Activated CD4-positive, alpha-beta T cell treated with anti-CD3 and anti-CD28 coated beads, Interleukin-2, Interleukin-6, amounts not matched to agents 100 ng/mL and 50 ng/mL, durations not matched to agents 16 hours and 8 hours (primary cell): Measurements from ENCODE around the gene ACP4.
A peak's percentile ranks its signal among the peaks of the same experiment; 100 is the strongest.
"Not testable (repeated sequence)": the region's sequence is repeated elsewhere in the genome, so short reads cannot be mapped to it uniquely, and the experiment has no call there.

Source experiments
- DNase-seq: peaks from one replicate; pipeline ENCODE4 v3.0.0-alpha.2; 2020

ACP4 gene

DNA sequence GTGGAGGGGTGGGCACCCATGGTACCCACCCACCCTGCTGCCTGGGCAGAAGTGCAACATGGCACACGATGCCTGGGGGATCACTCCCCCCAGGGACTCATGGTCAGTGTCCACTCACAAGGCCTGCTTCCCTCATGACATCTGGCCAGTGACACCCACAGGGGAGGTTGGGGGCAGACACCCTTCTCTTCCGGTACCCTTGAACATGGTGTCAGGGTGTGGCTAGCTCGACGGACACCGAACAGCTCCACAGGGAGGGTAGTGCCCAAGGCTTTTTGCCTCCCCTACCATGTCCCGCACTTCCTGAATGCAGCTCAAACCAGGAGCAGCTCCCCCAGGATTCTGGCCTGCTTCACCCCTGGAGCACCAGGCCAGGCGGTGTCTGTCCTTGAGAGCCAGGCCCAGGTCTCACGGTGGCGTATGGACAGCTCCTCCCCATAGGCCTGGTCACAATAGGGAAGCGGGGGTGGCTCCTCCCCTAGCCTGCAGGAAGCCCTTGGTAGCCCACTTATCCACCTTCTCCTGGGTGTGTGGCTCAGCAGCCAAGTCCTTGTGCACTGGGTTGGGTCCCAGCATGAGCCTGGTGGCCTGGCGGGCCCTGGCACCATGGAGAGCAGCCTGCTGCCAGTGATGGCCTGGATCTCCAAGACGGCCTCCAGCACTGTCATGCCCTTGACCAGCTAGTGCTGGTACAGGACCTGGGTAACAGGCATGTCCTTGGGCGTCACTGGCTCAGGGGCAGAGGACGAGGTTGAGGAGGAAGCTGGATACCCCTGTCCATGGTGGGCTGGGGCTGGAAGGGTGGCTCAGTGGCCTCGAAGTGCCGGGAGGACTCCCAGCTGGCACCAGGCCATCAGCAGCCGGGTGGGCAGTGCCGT is 7.8 kb downstream of the ACP4 start:
- DNase-seq: no peak

DNA sequence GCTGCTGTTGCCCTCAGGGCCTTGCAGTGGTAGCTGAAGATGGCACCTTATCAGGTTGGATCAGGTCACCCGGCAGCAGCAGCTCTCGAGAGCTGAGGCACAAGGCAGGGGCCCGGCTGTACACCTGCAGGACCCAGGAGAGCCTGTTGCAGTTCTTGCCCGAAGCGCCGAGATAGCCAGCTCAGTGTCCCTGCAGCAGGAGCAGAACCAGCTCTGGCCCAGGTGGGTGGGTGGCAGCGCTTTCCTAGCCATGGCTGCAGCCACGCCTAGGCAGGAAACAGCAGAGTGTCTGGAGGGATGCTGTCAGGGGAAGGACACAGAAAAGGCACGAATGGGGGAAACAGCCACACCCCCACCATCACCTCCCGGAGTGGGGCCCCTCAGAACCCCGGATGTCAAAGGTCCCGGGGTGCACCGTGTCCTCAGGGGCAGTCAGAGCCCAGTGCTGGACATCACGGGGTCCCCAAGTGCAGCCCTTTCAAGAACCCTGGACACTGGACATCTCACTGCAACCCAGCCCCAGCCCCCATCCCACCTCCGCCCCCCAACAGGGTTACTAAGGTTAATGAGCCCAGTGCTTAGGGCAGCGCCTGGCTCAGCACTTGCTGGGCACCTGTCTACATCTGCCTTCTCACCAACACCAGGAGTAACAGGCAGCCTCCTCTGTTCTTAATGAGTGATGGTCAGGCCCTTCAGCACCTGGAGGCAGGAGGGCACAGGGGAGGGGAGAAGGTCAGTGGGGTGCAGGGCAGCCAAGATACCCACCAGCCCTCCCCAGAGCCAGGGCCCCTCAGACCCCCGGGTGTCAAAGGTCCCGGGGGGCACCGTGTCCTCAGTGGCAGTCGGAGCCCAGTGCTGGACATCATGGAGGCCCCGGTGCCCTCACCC is 8.7 kb downstream of the ACP4 start:
- DNase-seq: no peak

DNA sequence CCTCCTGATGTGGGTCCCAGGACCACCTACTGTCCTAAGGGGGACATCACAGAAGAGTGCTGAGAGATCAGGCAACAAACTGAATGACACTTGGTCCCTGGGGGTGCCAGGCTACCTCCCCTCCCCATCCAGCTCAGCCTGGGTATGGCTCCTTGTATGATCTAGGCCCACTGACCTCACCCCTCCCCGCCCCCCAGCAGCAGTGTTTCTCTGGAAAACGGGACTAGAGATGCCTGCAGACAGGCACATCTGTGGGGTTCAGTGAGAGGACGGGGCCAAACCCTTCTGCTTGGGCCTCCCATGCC is 9.3 kb downstream of the ACP4 start:
- DNase-seq: no peak

DNA sequence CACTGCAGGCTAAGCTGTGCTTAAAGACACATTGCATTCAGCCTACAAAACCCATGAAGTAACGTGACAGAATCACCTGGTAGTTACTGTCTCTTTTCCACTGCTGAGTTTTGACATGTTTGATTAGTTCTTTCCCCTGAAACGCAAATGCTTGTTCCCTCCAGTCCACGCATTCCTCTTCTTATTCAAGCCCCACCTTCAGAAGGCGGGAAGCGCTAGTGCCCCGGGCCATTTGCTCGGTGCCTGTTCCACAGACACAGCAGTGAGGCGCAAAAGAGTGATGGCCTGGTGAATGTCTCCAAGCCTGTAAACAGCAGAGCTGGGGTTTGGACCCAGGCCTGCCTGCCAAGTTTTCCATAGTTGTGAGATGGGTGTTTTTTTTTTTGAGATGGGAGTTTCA is 10.9 kb downstream of the ACP4 start:
- DNase-seq: no peak

DNA sequence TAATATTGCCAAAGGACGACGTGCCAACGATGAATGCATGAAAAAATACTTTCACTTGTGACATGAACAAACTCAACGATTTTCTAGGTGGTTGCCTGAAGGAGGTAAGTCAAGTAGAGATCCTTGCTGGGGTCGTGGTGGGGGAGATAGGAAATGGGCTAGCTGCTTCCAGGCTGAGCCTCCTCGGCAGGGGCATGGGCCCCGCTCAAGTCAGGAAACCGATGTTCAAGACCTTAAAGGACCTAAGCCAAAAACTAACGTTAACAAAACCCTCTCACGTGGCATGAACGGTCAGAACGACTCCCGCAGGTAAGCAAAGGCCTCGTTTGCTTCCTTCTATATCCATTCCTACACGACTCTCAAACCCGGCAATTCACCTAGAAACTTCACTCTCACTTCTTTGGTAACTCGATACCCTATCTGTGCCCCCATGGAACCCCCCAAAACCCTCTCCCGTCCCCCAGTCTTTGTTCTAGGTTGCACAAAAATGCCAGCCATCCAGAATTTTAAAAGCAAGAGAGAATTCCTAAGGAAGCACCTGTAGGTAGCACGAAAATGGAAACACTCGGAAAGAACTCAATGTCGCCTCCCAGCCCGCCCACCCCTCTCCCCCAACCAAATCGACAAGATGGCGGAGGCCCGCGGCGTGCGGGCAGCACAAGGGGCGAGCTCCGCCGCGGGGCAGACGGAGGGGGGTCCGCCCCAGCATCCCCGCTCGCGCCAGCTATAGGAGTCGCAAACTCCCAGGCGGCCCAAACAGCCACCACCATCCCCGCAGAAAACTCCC is 13.6 kb downstream of the ACP4 start:
- no peak for DNase-seq

DNA sequence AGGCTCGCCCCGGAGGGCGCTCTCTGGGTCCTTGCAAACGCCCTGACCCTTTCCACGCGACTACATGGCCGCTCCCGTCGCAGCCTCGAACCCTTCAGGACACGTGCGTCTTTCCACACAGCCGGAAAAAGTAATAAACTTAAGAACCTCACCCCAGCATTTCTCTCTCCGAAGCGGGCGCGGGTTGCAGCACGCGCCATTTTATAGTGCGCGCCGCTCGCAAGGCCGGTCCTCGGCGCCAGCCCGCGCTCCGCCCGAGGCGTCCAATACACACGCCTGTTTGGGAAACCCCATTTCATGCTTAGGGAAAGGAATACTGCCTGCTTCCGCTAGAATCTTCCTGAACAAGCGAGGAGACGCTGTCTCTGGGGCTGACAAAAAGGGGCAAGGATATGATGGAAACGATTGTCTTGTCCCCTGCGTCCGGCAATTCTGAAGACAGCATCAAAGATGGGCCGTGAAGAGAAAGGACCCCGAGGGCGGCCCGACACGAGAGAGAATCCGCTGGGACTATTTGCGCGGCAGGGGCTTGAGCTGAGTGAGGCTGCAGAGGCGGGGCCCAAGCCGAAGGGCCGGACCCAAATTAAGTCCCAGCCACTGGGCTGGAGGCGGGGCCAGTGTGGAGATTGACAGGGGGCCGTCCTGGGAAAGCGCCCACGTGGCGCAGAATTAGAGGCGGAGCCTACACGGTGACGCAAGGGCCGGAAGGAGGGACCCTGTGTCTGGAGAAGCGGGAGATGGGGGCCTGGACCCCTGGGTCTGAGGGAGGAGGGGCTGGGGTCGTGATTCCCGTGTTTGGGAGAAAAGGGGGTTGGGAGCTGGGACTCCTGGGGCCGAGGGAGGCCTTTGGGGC is 14.4 kb downstream of the ACP4 start:
- DNase-seq: peak; percentile 99

DNA sequence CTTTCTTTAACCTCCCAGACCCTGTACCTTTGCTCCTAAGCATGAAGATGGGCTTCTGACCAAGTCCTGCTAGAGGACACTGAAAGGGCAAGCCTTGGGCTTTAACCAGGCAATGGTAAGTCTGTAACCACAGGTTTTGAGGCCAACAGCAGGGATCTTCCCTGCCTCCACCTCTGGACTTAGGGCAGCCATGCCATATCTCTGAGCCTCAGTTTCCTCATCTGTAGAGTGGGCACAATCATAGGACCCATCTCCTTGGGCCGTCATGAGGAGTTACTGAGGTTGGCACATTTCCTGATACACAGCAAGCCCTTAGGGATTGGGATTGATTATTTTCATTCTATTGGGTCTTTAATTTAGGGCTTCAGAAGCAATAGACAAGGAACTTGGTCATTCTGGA is 18.6 kb downstream of the ACP4 start:
- no peak for DNase-seq

DNA sequence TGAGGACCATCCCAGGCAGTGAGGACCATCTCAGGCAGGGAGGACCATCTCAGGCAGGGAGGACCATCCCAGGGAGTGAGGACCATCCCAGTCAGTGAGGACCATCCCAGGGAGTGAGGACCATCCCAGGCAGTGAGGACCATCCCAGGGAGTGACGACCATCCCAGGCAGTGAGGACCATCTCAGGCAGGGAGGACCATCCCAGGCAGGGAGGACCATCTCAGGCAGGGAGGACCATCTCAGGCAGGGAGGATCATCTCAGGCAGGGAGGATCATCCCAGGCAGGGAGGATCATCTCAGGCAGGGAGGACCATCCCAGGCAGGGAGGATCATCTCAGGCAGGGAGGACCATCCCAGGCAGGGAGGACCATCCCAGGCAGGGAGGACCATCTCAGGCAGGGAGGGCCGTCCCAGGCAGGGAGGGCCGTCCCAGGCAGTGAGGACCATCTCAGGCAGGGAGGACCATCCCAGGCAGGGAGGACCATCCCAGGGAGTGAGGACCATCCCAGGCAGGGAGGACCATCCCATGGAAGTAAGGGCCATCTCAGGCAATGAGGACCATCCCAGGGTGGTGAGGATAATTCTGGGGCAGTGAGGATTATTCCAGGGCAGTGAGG is 21.5 kb downstream of the ACP4 start:
- not testable (repeated sequence) for DNase-seq

DNA sequence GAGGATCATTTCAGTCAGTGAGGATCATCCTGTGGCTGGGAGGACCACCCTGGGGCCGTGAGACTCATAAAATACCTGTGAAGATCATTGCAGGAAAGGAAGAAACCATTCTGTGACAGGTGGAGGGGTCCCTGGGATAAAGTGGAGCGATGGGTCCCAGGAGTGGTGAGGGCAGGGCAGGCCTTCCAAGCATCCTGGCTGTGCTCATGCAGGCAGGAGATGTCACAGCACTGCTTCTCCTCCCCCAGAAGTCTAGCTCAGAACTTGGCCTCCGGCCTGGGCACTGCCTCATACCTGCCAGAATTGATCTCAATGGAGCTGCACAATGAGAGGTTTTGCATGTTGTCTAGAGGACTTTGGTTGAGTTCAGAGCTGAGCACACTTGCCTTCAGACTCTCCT is 22.3 kb downstream of the ACP4 start:
- DNase-seq: no peak

DNA sequence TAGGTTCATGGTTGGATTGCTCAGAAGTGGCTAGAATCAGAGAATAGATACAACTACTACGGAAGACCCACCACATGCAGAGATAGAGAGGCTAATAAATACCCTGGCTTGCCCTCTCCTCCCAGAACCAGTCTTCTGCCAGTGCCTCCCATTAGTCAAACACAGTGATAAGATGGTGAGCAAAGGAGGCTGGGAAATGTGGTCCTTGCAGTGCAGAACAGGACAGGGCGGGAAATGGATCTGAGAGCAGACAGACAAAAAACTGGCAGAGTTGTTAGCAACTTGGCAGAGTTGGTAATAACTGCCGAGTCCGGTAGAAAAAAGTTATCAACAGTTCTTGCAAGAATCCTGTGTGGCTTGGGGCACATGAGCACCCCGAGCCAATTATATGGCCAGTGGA is 24.7 kb downstream of the ACP4 start:
- no peak for DNase-seq

DNA sequence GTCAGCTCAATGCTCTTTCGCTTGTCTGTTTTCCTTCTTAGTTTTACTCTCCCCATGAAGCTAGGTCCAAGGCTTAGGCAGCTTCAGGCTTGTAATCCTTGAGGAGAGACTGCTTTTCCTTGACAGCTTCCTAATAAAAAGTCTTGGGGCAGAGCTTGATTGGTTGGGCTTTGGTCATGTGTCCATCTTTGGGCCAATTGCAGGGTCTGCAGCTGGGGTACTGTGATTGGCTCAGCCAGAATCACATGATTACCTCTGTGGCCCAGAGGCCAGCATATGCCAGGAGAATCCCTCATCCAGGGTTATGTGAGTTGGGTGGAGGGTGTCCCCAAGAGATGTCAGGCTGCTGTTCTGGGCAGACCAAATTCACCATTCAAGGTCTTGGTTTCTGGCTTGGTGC is 25.2 kb downstream of the ACP4 start:
- no peak for DNase-seq

DNA sequence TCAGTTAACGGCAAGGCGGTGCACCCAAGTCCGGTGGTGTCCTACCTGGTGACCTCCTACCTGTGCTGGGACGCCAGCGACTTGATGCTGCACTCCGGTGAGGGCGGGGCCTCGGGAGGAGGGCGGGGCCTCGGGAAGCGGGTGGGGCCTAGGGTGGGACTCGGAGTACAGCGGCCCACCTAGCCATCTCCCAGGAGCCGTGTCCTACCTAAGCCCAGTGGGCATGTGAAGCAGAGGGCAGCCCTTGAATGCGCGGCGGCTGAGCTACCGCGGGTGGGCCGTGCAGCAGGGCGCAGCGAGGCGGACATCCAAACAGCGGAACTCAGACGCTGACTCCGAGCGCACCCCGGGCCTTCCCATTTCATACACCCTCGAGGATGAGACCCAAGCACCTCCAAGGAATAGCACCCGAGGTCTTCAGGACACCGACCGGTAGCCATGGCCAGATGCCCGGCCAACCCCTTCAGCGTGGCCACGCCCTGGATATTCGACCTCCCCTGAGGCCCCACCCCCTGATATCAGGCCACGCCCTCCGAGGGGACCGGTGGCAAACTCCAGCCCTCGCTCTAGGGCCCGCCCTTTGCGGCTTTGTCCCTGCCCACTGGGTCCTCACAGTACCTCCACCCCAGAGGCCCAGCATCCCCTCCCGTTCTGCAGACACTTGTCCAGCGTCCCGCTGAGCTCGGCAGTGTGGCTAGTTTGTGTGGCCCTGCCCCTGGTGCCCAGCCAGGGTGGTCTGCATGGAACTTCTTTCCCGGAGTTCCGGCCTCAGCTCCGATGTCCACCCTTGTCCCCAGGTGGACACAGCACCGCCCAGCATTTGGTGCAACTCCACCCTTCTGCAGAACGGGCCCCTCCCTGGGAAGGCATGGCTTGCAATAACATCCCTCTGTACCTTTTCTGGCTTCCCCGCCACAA is 28.0 kb downstream of the ACP4 start:
- peak; percentile 81 for DNase-seq

DNA sequence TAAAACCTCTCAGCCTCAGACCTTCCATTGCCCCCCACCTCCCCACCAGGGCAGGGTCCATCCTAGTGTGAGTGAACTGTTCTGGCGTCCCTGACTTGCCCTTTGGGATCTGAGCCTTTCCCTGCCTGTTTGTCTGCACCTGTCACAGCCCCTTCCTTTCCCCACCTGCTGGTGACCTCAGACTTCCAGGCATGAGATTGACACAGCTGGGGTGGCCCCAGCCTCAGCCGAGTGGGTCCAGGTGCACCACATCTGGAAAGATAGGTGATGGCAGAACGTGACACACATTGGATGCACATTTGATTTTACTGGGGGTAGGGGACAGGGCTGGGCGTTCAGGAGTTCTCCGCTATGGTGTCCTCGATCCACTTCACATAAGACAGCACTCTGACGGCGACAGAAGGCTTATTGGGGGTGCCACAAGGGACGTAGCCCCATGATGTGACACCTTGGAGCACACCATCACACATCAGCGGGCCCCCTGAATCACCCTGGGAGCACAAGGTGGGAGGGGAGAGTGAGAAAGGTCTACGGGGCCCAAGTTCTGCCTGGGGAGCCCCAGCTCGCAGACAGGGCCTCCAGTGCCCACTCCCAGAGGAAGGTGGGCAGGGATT is 28.8 kb downstream of the ACP4 start:
- no peak for DNase-seq

DNA sequence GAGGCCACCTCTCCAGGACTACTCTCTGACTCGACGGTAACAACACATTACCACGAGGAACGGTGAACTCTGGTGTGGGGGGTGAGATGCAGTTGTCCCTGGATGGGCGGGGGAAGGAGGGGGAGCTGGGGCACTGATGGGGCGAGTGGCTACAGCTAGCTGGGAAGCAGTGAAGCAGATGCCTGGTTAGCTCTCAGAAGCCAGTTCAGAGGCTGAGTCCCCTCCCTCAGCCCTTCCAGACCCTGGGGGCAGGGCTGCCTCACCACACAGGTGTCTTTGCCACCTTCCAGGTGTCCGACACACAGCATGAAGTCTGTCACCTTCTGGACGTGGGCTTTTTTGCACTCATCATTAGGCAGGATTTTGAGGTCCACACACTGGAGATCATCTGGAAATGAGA is 29.4 kb downstream of the ACP4 start:
- no peak for DNase-seq

DNA sequence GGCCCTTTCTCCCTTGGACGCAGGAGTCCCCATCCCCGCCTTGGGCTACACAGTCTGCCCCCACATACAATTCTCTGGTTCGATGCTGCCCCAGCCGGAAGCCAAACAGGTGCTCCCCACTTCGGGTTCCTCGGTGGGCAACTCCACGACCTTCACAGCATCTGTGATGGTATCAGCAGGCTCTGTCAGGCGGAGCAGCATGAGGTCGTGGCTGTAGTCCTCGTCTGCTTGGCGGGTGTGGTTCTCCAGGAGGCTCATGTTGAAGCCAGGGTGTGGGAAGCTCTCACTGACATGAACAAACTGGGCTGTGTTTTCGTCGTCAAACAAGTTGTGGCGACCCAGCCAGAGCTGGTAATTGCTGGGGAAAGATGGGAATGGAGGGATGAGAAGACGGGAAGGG is 29.9 kb downstream of the ACP4 start:
- no peak for DNase-seq

DNA sequence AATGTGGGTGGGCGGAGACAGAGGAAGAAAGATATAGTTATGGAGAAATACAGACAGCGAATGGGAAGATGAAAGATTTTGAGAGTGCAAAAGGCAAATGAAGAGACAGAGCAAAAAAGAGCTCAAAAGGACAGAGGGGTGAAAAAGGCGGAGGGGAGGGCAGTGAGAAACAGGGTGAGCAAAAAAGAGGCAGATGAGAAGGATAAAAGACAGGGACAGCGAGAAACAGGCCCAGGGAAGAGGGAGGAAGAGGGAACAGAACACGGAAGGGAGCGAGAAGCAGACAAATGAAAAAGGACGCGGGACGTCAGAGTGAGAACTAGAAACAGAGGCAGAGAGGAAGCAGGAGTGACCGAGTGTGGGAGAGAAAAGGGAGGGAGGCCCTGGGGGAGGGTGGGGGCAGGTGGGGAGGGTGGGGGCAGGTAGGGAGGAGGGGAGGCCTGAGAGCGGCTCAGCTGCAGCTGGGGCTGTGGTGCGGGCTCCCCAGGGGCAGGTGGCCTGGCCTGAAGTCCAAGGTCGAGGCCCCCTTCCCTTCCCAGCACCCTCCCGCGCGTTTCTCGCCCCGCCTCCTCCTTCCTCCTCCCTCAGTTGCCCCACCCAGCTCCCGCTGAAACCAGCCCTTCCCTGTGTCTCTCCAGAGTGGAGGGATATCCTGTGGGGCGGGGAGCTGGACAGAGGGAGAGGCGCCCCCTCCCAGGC is 30.5 kb downstream of the ACP4 start:
- no peak for DNase-seq

DNA sequence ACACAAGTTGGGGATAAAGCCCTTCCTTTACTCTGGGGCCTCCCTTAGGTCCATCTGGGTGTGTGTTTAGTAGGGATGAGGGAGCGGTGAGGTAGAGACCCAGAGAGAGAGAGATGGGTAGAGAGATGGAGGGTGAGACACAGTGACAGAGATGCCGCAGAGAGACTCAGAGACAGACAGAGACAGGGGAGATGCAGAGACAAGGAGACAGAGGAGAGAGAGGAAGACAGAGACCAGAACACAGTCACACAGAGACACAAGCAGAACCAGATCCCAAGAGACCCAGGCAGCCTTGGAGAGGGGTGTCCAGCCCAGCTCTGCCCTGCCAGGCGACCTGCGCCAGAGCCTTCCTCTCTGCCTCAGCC is 31.0 kb downstream of the ACP4 start:
- no peak for DNase-seq

DNA sequence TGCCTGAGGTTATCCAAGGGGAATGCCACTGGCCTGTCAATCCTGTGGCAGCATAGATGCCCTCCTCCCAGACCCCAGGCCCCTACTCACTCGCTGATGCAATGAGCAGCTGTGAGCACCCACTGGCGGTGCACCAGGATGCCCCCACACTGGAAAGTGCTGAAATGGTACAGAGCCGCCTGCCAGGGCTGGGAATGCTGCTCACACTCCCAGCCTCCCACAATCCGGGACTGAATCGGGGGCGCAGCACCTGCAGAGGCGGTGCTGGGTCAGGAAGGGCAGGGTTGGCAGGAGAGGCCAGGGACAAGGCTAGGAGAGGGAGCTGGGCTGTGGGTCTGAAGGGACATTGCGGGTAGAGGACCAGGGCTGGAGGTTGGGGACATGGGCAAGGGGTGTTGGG is 31.4 kb downstream of the ACP4 start:
- no peak for DNase-seq

DNA sequence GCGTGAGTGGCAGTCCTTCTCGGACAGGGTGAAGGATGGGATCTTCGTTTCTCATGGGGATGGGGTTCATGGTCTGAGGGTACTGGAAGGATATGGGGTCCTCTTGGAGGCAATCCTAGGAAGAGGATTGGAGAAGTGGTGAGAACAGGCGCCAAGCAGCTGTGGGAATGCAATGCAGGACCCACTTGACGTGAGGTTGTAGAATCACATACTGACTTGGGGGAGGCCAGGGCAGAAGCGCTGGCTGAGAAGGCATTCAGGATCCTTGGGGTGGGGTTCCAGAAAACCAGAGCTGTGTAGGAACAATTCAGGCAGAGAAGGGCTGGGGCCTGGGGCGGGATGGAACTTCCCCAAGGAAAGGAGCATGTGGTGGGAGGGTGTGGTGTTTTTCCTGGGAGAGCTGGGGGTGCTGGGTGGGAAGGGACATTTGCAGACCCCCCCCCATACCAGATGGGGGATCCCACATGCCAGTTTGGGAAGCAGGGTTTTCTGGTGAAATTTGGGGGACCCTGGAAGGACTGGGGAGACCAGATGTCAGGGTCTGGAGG is 32.5 kb downstream of the ACP4 start:
- no peak for DNase-seq
